Measurements from ENCODE around the gene PIK3IP1. TPM values are rescaled to one million over a fixed set of nuclear protein-coding genes. Genes with fewer than 3 reads are reported as not detected.

Gene PIK3IP1
- total RNA-seq, 1 experiment from 2014 or later: 0.87 TPM

DNA sequence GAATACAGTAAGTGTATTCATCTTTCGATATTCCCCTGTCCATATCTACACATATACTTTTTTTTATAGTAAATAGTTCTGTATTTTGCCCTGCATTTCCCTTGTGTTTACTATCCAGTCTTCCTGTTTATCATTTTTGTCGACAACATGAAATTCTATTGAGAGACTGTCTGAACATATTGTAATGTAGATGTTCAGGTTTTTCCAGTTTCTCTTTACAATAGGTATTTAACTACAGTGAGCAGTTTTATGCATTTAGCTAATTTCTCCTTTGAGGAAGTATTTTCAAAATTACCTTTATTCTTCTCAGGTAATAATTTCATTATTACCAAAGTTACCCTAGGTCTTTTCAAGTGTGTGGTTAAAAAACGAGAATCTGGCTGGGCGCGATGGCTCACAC lies 16.7 kb downstream of the PIK3IP1 start:
- H3K27me3 Mint-ChIP-seq (ENCODE audit: low read depth): no peaks in the 10 kb centered on the region
- no peak overlapping the region for H3K14ac ChIP-seq (ENCODE audit: insufficient read depth, low read length)
- no peaks in the 10 kb centered on the region for H3K27me3 ChIP-seq (ENCODE audit: insufficient read depth, low read length)
- DNase-seq: no peak
- H2BK12ac ChIP-seq (ENCODE audit: insufficient read length, low read depth, low read length): no peak overlapping the region
- no peak overlapping the region for H3K18ac ChIP-seq (ENCODE audit: insufficient read length, low read depth, low read length)
- H2AFZ ChIP-seq (ENCODE audit: low read length): no peak overlapping the region
- no peaks in the 10 kb centered on the region for H3K79me1 ChIP-seq (ENCODE audit: insufficient read depth, low read depth, low read length, poor library complexity, severe bottlenecking)
- peaks cover under 1% of the 10 kb centered on the region; the same call in 1 of the 2 replicates for H3K4me1 ChIP-seq (ENCODE audit: insufficient read depth, low read length)
- H3K4me2 ChIP-seq (ENCODE audit: insufficient read depth, insufficient read length, low read length): no peak overlapping the region
- no peak overlapping the region for H3K4me3 Mint-ChIP-seq
- H2BK20ac ChIP-seq (ENCODE audit: low read depth, low read length, poor library complexity, severe bottlenecking): no peak overlapping the region
- no CpG with 5 or more reads among the region's 5 CpGs for WGBS (ENCODE audit: extremely low coverage, insufficient read length, low lambda C conversion rate)
- TF ChIP-seq, protein P1, sequence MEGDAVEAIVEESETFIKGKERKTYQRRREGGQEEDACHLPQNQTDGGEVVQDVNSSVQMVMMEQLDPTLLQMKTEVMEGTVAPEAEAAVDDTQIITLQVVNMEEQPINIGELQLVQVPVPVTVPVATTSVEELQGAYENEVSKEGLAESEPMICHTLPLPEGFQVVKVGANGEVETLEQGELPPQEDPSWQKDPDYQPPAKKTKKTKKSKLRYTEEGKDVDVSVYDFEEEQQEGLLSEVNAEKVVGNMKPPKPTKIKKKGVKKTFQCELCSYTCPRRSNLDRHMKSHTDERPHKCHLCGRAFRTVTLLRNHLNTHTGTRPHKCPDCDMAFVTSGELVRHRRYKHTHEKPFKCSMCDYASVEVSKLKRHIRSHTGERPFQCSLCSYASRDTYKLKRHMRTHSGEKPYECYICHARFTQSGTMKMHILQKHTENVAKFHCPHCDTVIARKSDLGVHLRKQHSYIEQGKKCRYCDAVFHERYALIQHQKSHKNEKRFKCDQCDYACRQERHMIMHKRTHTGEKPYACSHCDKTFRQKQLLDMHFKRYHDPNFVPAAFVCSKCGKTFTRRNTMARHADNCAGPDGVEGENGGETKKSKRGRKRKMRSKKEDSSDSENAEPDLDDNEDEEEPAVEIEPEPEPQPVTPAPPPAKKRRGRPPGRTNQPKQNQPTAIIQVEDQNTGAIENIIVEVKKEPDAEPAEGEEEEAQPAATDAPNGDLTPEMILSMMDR (conservative IDR thresholded peaks at IDR 0.05): no peak
- H3K23ac ChIP-seq (ENCODE audit: insufficient read length, low read depth, low read length): no peak overlapping the region
- H3K4ac ChIP-seq (ENCODE audit: low read depth, low read length): no peak overlapping the region
- H4K20me1 ChIP-seq (ENCODE audit: control insufficient read depth, insufficient read depth, insufficient read length): no peaks in the 10 kb centered on the region
- H2BK15ac ChIP-seq (ENCODE audit: low read depth, low read length): no peak overlapping the region
- peaks cover 1% of the 10 kb centered on the region in 2 experiments for H3K4me1 Mint-ChIP-seq
- H3K27ac ChIP-seq (ENCODE audit: insufficient read length, low read depth, low read length): no peak overlapping the region
- H3K9me3 ChIP-seq (ENCODE audit: control insufficient read depth, low read depth, low read length): no peaks in the 10 kb centered on the region
- no peak overlapping the region for H3K27ac Mint-ChIP-seq
- H4K8ac ChIP-seq (replicated peaks; ENCODE audit: insufficient read length, low read depth, low read length): no peak overlapping the region
- H2BK120ac ChIP-seq (ENCODE audit: low read depth, low read length, poor library complexity, severe bottlenecking): no peak overlapping the region
- no peak overlapping the region for H2AK5ac ChIP-seq (ENCODE audit: insufficient read length, low read length)
- H2BK5ac ChIP-seq (ENCODE audit: insufficient read length, low read length): no peak overlapping the region
- H4K91ac ChIP-seq (ENCODE audit: insufficient read length, low read depth, low read length): no peak overlapping the region
- H3K9me3 Mint-ChIP-seq: no peaks in the 10 kb centered on the region
- no peak overlapping the region for H3K56ac ChIP-seq (ENCODE audit: insufficient read length, low read depth, low read length)
- H3K9ac ChIP-seq (ENCODE audit: extremely low read depth, insufficient read length, low read length): no peak overlapping the region
- H4K5ac ChIP-seq (ENCODE audit: insufficient read length, low read depth, low read length): no peak overlapping the region
- H3K79me2 ChIP-seq (ENCODE audit: insufficient read depth, low read length): no peaks in the 10 kb centered on the region
- H3K23me2 ChIP-seq (ENCODE audit: insufficient read length, low read depth, low read length, poor library complexity, severe bottlenecking): no peaks in the 10 kb centered on the region
- no peak overlapping the region for H3T11ph ChIP-seq (ENCODE audit: low read length)
- H3K36me3 Mint-ChIP-seq (ENCODE audit: insufficient read depth in 1 of 3, low read depth in 3 of 3): peaks cover 23 to 77% (median 58%) of the 10 kb centered on the region in 3 experiments
